ENCODE data around the gene DMXL1. TPM values are rescaled to one million over a fixed set of nuclear protein-coding genes. Genes with fewer than 3 reads are reported as not detected.

Gene DMXL1
- total RNA-seq, 1 donor from 2014 or later: 51.4 TPM

DNA sequence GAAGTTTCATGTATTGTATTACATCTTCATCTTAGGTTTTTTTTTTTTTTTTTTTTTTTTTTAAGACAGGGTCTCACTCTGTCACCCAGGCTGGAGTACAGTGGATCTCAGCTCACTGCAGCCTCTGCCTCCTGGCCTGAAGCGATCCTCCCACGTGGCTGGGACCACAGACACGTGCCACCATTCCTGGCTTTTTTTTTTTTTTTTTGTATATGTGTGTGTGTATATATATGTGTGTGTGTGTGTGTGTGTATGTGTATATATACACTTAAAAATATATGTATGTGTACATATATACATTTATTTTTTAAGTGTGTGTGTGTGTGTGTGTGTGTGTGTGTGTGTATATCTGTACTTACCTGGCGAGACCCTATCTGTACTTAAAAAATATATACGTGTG lies 6.6 kb downstream of the DMXL1 start:
- peaks cover 57% of the 10 kb centered on the region for H3K4me1 ChIP-seq
- no peak overlapping the region for H3K27ac ChIP-seq
- H3K27me3 ChIP-seq: no peaks in the 10 kb centered on the region
- ATAC-seq: no peak
- intact Hi-C loops (cut with DNase I): no loop called here
- H3K36me3 ChIP-seq: no peaks in the 10 kb centered on the region
- DNase-seq: no peak
- no peak for TF ChIP-seq CTCF (IDR thresholded peaks at IDR 0.05)
- H3K9me3 ChIP-seq: no peaks in the 10 kb centered on the region
- H3K4me3 ChIP-seq: no peak overlapping the region

DNA sequence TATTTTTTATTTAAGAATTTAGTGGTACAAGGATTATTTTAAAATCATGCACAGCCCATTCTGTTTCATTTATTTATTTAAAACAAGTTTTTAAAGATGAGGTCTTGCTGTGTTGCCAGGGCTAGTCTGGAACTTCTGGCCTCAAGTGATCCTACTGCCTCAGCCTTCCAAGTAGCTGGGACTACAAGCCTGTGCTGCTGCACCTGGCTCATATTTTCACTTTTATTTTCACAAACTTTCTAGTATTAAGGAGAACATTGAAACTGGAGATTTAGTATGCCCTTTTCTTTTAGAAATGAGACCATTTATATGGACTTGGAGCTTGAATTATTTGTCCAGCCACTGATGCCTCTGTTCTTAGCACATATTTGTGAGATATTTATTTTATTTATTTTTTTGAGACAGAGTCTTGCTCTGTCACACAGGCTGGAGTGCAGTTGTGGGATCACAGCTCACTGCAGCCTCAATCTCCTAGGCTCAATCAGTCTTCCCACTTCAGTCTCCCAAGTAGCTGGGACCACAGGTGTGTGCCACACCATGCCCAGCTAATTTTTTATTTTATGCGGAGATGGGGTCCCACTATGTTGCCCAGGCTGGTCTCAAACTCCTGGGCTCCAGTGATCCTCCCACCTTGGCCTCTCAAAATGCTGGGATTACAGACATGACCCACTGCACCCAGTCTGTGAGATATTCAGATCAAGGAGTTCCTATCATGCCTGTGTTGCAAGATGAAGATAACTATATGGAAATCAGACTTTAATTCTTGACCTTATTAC lies 7.4 kb downstream of the DMXL1 start:
- TF ChIP-seq CTCF (IDR thresholded peaks at IDR 0.05): no peak
- Histone ChIP-seq H3K27me3 (no peaks in the 10 kb centered on the region), H3K4me1 (peaks cover 49% of the 10 kb centered on the region), H3K9me3 (no peaks in the 10 kb centered on the region), H3K27ac (no peak overlapping the region), H3K36me3 (no peaks in the 10 kb centered on the region), H3K4me3 (no peak overlapping the region)
- intact Hi-C loops (cut with DNase I): no loop called here
- DNase-seq (no peak), ATAC-seq (no peak)

GRCh38 chr5:119078861-119079260 lies 8.0 kb downstream of the DMXL1 start:
- TF ChIP-seq CTCF (IDR thresholded peaks at IDR 0.05): no peak
- no peaks in the 10 kb centered on the region for H3K9me3 ChIP-seq
- no peak for ATAC-seq
- H3K4me1 ChIP-seq: peaks cover 43% of the 10 kb centered on the region
- no peaks in the 10 kb centered on the region for H3K36me3 ChIP-seq
- H3K27me3 ChIP-seq: no peaks in the 10 kb centered on the region
- no peak overlapping the region for H3K4me3 ChIP-seq
- no peak overlapping the region for H3K27ac ChIP-seq
- no peak for DNase-seq
- intact Hi-C loops (cut with DNase I): no loop called here

- Histone ChIP-seq H3K4me3 (no peak overlapping the region), H3K27ac (no peak overlapping the region), H3K4me1 (peaks cover 38% of the 10 kb centered on the region), H3K27me3 (no peaks in the 10 kb centered on the region), H3K36me3 (no peaks in the 10 kb centered on the region), H3K9me3 (no peaks in the 10 kb centered on the region)
- TF ChIP-seq CTCF (IDR thresholded peaks at IDR 0.05): no peak
- intact Hi-C loops (cut with DNase I): no loop called here
- DNase-seq (no peak), ATAC-seq (no peak)
These were observed 8.5 kb downstream of the DMXL1 start for GRCh38 chr5:119079318-119079921.

DNA sequence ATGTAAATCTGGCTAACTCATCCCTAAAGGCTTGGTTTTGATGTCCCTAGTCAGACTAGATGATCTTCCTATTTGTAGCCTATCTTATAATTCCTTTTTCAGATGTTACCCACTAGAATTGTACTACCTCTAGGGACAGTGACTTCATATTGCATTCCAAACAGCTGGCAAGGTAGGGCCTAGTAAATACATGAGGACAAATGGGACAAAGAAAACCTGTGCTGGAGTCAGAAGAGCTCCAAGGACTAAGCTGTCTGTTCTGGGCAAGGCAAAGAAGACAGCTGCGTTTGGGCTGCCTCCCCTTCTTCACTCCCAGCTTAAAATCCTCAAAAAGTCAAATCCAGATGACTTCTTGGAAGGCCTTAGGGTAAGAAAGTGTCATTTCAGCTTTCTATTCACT lies 10.0 kb downstream of the DMXL1 start:
- no peak overlapping the region for H3K4me3 ChIP-seq
- no peak overlapping the region for H3K27ac ChIP-seq
- H3K27me3 ChIP-seq: no peaks in the 10 kb centered on the region
- DNase-seq (no peak), ATAC-seq (no peak)
- peaks cover 25% of the 10 kb centered on the region for H3K4me1 ChIP-seq
- TF ChIP-seq CTCF (IDR thresholded peaks at IDR 0.05): no peak
- H3K9me3 ChIP-seq: no peaks in the 10 kb centered on the region
- intact Hi-C loops (cut with DNase I): no loop called here
- no peaks in the 10 kb centered on the region for H3K36me3 ChIP-seq

Measured in upper lobe of right lung (tissue), 1 donor.